HG03558 (cell line): ENCODE data around the gene DCAKD.

Experiments
- ATAC-seq: cut with Tn5 transposase; IDR thresholded peaks from one replicate; pipeline ENCODE4 v1.9.1; 2021; ENCODE audit warnings: moderate number of reproducible peaks; ENCODE audit not compliant: unreplicated experiment; ENCODE audit errors: extremely low read depth

DCAKD gene

GRCh38 chr17:45008216-45008615 lies 43.2 kb downstream of the DCAKD start:
- ATAC-seq = no peak

GRCh38 chr17:45006927-45007461 lies 44.4 kb downstream of the DCAKD start:
- no peak for ATAC-seq

- no peak for ATAC-seq
Observed at GRCh38 chr17:45005700-45006099, 45.7 kb downstream of the DCAKD start.

- no peak for ATAC-seq
Observed at GRCh38 chr17:45004388-45004787, 47.0 kb downstream of the DCAKD start.

GRCh38 chr17:45003877-45004276 lies 47.6 kb downstream of the DCAKD start:
- ATAC-seq = no peak

GRCh38 chr17:45001310-45001709 lies 50.1 kb downstream of the DCAKD start:
- no peak for ATAC-seq

- no peak for ATAC-seq
Observed at GRCh38 chr17:44999433-44999832, 52.0 kb downstream of the DCAKD start.

- ATAC-seq = no peak
Observed at GRCh38 chr17:44998646-44999045, 52.8 kb downstream of the DCAKD start.

- no peak for ATAC-seq
Observed at GRCh38 chr17:44997733-44998520, 53.5 kb downstream of the DCAKD start.

- ATAC-seq = no peak
Observed at GRCh38 chr17:44996304-44996703, 55.1 kb downstream of the DCAKD start.

- no peak for ATAC-seq
Observed at GRCh38 chr17:44995436-44996001, 55.9 kb downstream of the DCAKD start.

- no peak for ATAC-seq
Observed at GRCh38 chr17:44992242-44992939, 59.0 kb downstream of the DCAKD start.

GRCh38 chr17:44990994-44991393 lies 60.4 kb downstream of the DCAKD start:
- ATAC-seq = no peak

GRCh38 chr17:44989552-44990138 lies 61.8 kb downstream of the DCAKD start:
- ATAC-seq = no peak

- ATAC-seq = no peak
Observed at GRCh38 chr17:44988044-44988942, 63.1 kb downstream of the DCAKD start.

GRCh38 chr17:44983563-44983962 lies 67.9 kb downstream of the DCAKD start:
- no peak for ATAC-seq

- no peak for ATAC-seq
Observed at GRCh38 chr17:44982113-44982702, 69.2 kb downstream of the DCAKD start.

- no peak for ATAC-seq
Observed at GRCh38 chr17:44981221-44981968, 70.0 kb downstream of the DCAKD start.
